IPS-18c (cell line): ENCODE measurements around the gene SGMS1.

Experiments used
- H3K4me3 ChIP-seq: 2 replicates; pipeline ENCODE4 v1.7.0; 2013; ENCODE audit warnings: low read depth, mild to moderate bottlenecking, low read length, moderate library complexity; ENCODE audit not compliant: insufficient read depth
- H3K9me3 ChIP-seq: one replicate; pipeline ENCODE4 v1.6.1; 2013; ENCODE audit warnings: mild to moderate bottlenecking, low read length, moderate library complexity; ENCODE audit not compliant: control insufficient read depth, insufficient read depth

The SGMS1 gene

DNA sequence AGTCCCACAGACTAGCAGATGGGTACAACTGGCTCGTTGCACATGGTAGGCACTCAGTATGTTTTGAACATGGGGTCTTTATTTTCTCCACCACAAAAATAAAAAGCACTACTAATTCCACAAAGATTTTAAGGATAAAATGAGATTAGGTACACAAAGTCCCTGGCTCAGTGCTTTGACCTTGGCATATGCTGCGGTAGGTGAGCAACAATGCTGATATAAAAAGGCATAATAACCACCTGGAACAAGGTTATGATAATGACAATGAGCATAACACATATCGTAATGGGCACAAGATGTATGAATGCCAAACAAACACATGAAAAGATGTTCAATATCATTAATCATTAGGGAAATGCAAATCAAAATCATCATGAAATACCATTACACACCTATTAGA lies 26.9 kb downstream of the SGMS1 start:
- Histone ChIP-seq H3K9me3 (no peaks in the 10 kb centered on the region), H3K4me3 (no peak overlapping the region)

DNA sequence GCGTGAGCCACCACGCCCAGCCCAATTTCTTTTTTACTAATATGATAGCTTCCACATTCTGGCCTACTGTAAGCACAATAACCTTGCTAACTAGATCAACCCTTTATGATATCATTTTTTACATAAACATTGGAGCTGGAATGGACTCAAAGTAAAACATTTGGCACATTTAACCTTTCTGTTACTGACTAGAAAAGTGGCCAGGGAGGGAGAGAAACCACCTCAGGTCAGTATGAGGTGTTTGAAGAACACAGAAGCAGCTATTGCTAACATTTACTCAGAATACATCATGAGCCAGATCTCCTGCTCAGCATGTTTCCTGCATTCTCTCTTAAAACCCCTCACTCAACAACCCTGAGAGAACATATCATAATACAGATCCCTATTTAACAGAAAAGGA lies 27.3 kb downstream of the SGMS1 start:
- Histone ChIP-seq H3K4me3 (no peak overlapping the region), H3K9me3 (no peaks in the 10 kb centered on the region)

DNA sequence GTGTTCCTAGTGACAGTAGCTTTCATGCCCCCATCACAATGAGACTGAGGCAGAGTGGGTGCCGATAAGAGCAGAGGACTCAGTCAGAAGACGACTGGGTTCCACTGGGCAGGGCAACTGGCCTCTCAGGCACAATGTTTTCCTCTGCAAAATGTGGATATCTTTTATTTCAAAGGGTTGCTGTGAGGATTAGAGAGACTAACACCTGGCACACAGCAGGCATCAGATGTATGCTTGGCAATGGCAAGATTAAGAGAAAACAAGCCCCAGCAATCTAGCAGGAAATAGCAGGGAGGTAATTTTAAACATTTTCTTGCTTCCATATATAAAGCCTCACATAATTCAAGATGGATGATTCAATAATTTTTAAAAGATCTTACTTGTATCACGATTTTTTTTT lies 28.0 kb downstream of the SGMS1 start:
- H3K9me3 ChIP-seq: no peaks in the 10 kb centered on the region

DNA sequence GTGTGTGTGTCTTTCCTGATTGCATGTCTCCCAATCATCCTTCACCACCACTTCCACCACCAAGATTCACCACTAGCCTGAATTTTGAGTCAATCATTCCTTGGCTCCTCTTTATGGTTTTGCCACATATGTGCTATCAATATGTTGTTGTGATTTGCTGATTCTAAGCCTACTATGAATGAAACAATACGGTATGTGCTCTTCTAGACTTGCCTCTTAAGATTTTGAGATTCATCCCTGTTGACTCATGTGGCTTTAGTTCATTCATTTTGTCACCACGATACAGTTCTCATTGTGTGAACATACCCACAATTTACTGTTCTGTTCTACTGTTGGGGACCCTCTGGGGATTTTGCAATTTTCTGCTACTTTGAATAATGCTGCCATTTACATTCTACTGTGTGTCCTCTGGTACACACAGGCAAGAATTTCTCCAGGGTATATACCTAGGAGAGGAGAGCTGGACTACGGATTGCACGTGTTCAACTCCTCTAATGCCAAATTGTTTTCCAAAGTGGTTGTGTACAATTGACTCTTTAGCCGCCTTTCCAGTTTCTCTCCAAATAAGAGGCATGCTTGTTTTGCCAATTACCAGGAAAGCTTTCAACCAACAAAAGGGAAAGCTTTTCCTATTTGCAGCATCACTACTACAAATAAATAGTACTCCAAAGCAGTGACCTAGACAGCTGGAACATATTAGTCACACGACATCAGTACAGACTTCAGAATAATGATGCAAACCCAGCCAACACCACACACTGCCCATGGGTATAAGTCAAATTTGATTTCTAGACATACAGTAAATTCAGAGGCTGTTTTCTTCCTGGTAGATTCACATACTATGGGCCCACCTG lies 30.0 kb downstream of the SGMS1 start:
- Histone ChIP-seq H3K9me3 (no peaks in the 10 kb centered on the region), H3K4me3 (no peak overlapping the region)

More for the DNA sequence above, 28.0 kb downstream of the SGMS1 start:
- H3K4me3 ChIP-seq: no peak overlapping the region

DNA sequence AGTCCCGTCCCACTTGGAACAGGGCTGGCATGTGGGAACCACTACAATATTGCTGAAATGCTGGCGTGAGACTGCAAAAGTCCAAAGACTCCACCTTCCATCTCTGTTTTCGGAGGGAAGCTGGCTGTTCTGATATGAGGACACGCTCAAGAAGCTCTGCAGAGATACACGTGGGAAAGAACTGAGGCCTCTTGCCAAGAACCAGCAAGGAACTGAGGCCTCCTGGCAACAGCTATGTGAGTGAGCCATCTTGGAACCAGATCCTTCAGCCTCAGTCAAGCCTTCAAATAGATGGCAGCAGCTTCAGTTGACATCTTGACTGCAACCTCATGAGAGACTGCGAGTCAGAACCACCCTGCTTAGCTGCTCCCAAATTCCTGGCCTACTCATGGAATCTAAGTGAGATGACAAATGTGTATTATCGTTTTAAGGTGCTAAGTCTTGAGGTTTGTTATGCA lies 30.8 kb downstream of the SGMS1 start:
- no peaks in the 10 kb centered on the region for H3K9me3 ChIP-seq
- no peak overlapping the region for H3K4me3 ChIP-seq

DNA sequence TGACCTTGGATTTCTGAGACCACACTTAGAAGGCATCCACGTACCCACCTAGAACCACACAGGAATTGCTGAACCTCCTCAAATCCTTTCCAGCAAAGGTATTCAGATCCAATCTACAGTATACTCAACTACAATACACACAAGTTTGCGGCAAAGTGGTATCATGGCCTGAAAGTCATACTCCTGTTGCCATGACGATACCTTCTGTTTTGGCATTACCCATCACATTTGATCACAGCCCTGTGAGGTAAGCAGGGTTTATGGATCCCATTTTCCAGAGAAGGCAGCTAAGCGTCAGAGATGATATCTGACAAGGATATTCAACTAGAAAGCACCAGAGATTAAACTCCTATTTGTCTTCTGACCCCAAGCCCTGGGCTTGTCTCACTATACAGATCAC lies 32.8 kb downstream of the SGMS1 start:
- H3K4me3 ChIP-seq: no peak overlapping the region

DNA sequence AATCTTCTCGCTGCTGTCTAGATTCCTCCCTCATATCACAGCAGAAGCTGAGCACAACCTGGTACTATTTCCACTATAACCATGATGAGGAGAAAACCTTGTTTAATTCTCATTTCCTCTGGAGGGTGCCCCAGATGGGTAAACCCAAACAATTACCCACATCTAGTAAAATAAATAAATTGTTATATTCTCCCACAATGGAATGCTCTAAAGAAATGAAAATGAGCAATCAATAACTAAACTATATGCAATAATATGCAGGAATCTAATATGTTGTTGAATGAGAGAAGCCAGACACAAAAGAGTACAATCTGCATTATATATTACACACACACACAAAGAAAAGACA lies 37.0 kb downstream of the SGMS1 start:
- Histone ChIP-seq H3K4me3 (no peak overlapping the region), H3K9me3 (no peaks in the 10 kb centered on the region)

More for the DNA sequence above, 32.8 kb downstream of the SGMS1 start:
- no peaks in the 10 kb centered on the region for H3K9me3 ChIP-seq

DNA sequence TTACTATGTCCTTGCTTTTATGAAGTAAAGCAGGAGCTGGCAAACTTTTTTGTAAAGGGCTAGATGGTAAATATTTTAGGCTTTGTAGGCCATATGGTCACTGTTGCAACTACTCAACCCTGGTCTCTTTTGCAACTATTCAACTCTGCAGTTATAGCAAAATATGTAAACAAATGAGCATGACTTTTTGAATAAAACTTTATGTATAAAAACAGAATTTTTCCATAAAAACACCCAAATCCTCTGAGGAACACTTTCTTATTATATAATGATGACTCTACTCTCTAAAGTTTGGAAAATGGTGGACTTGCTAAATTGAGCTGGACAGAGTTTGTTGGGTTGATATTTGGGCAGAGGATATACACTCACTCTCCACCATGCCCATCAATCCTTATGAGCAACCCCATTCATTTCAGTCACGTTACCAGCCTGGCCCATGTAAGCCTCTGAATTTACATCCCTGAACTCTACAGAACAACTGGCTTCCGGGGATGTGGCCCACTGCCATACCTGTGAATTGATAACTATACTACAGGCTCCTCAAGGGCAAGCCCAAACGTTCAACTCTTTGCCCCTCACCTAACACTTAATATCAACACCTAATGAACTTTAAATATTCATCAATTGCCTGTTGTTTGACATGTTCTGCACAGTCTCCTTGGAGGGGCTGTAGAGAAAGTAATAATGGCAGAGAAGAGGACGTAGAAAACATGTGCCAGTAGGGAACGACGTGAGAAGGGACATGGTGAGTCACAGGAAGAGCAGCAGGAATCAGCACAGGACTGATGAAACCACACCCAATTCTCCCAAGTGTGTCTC lies 37.6 kb downstream of the SGMS1 start:
- Histone ChIP-seq H3K4me3 (no peak overlapping the region), H3K9me3 (no peaks in the 10 kb centered on the region)

DNA sequence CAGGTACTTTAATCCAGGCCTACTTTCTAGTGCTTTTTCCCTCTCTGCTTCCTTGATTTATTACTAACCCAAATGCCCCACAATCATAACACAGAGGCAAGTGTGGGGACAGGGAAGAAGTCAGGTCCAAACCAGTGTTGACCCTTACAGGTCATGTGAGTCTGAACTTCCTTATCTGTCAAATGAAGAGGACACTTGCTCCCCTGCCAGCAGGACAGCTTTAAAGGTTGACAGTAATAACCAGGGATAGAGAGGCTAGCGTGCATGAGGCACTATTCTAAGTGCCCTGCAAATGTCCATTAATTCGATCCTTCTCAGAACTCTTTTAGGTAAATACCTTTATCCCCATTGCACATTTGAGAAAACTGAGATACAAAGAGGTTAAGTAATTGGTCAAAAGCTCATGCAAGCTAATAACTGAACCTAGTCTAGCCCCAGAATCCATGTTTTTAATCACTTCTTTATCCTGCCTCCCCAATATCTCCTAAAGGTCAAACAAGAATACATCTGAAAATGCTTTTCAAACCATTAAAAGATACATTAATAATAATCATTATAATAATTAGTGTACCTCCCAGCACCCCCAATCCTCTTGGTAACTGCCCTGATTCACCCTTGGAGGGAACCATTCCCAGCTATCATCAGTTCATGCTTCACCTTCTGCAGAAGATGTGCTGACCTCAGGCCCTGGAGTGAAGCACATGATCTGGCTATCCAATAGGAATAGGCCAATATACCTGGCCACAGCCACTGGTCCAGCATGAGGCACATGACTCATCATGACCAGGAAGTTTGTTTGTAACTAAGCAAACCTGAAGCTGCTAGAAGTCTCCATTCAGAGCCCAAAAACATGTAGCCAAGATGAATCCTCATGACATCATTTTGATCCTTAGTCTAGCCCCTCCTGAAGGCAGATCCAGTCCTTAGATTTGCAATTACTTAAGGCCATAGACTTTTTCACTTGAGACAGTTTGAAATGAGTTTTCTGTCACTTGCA lies 40.7 kb downstream of the SGMS1 start:
- no peak overlapping the region for H3K4me3 ChIP-seq
- no peaks in the 10 kb centered on the region for H3K9me3 ChIP-seq

DNA sequence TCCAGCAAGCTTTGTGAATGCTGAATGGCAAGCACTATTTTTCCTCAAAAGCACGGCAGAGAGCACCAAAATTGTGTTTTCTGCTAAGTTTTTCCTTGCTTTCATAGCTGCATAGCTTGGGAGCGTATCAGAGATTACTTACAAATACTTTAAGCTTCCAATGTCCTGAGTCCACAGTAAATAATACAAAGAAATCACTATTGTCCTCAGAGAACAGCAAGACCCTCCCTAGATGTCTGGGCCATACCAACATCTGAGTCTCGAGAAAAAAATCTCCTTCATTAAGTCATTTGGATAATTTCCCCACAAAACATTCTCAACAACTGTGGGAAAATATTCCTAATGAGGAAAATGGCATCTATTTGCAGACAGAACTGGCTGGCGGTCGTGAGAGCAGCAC lies 41.7 kb downstream of the SGMS1 start:
- Histone ChIP-seq H3K9me3 (no peaks in the 10 kb centered on the region), H3K4me3 (no peak overlapping the region)

DNA sequence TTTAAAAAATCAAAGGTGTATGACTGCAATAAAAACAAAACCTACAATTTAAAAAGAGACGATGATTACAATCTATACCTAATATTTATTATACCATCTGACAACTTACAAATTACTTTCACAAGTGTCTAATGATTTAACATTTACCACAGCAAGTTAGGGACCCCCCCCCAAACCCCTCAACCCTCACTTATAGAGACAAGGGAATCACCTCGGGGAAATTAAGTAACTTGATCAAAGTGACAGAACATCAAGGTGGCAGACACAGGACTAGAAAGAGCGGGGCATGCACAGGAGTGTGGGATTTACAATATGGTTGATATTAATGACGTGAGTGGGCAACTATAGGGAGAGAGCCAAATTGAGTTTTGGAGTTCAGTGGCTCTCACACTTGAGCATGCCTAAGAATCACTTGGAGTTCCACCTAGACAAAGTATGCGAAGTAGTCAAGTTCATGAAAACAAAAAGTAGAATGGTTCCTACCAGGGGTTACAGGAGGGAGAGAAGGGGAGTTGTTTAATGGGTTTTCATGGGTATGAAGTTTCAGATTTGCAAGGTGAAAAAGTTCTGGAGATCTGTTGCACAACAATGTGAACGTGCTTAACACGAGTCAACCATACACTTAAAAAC lies 43.4 kb downstream of the SGMS1 start:
- Histone ChIP-seq H3K4me3 (no peak overlapping the region), H3K9me3 (no peaks in the 10 kb centered on the region)

DNA sequence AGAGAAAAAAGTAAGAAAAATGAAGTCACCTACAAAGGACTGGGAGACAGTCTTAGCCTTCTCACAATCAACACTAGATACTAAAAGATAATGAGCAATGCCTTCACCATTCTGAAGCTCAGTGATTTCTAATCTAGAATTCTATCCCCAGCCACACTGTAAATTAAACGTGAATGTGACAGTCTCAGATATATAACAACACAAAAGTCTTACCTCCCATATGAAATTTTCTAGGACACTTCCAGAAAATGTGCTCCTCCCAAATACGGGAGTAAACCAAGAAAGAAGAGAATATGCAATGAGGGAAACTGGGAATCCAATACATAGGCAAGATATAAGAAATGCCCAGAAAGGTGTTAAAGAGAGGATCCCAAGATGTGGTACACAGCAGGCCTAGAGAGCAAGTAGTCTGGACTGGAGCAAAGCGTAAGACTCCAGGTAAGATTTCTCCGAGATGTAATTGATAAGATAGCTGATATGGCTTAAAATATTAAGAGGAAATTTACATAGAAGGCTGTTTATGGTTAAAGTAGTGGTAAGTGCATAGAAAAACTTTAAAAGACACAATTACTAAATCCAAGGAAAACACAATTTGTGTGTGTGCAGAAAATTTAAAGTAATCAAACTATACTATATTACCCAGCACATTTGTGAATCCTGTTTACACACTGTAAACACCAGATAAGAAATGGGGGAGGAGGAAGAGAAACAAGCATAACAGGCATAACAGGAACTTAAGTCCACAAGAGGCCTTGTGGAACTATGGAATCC lies 44.1 kb downstream of the SGMS1 start:
- H3K9me3 ChIP-seq: no peaks in the 10 kb centered on the region

DNA sequence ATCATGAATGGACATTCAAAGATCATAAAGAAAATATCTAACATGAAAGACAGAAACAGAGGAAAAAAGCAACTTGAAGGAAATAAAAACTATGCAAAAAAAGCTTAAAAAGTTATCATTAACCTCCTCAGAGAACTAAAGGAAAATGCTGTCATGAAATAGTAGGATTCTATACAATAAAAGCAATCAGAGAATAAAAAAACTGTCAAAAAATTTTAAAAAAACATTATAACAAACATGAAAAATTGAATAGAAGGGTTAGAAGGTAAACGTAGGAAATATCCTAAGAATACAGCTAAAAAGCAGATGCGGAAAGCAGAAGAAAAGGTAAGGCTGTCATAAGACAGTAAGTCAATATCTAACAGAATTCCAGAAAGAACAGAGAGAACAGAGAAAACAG lies 44.8 kb downstream of the SGMS1 start:
- Histone ChIP-seq H3K4me3 (no peak overlapping the region), H3K9me3 (no peaks in the 10 kb centered on the region)

More for the DNA sequence above, 44.1 kb downstream of the SGMS1 start:
- H3K4me3 ChIP-seq: no peak overlapping the region

DNA sequence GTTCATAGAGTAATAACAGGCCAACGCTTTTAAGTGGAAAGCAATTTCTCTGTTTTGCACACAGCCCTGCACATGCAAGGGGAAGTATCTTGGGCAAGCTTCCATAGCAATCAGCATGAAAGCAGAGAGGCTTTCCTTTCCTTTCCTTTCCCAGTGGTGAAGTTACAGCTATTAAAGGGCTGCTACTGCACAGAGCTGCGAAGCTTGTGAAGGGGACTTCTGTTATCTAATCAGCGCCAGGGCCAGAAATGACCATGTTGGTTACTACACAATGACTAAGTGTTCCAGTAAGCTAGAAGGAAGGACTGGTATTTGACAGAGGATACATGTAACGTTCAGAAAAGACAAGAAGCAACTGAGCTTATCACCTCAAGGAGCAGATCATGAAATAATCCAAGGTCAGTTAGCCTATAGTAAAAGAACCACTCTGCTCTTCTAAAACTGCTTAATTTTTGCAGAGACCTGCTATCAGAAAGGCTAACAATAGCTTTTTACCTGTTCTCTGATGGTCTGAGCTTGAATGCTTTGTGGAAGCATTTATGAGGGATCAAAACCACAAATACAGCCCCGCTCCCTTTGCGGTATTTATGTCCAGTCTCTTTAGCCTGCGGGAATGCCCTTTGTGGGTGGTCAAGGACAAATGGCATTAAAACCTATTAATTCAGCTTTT lies 45.9 kb downstream of the SGMS1 start:
- no peak overlapping the region for H3K4me3 ChIP-seq
- no peaks in the 10 kb centered on the region for H3K9me3 ChIP-seq

DNA sequence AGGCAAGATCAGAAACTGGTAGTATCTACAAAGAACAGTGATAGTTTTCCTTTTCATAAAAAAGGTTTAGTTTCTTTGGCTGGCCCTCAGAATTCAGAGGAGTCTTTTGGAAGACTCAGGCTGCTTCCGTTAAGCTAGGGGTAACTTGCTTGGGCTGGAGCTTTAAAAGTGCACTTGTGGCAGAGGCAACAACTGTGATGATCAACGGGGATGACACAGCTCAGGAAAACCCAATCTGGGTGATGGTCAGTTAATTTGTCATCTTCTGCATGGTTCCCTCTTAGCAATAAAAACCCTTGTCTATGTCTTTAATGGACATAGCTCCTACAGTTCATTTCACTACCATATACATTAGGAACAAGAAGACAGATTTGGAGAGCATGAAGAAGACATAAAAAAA lies 46.7 kb downstream of the SGMS1 start:
- Histone ChIP-seq H3K4me3 (no peak overlapping the region), H3K9me3 (no peaks in the 10 kb centered on the region)
